T-helper 2 cell (primary cell): ENCODE data around the gene CCDC146.
A peak's percentile ranks its signal among the peaks of the same experiment; 100 is the strongest.
"Not testable (repeated sequence)": the region's sequence is repeated elsewhere in the genome, so short reads cannot be mapped to it uniquely, and the experiment has no call there.

Source experiments
- DNase-seq, 5 experiments: peaks; one replicate each; pipeline versions ENCODE4 v3.0.0 to v3.0.0-alpha.2; 2012 to 2022
- total RNA-seq, 2 donors: gene quantifications; one replicate each; lab custom pipeline; 2026; lab: John Stamatoyannopoulos, UW

The CCDC146 gene
- total RNA-seq, result 8.7 to 15.0 reads per million in 2 donors

DNA sequence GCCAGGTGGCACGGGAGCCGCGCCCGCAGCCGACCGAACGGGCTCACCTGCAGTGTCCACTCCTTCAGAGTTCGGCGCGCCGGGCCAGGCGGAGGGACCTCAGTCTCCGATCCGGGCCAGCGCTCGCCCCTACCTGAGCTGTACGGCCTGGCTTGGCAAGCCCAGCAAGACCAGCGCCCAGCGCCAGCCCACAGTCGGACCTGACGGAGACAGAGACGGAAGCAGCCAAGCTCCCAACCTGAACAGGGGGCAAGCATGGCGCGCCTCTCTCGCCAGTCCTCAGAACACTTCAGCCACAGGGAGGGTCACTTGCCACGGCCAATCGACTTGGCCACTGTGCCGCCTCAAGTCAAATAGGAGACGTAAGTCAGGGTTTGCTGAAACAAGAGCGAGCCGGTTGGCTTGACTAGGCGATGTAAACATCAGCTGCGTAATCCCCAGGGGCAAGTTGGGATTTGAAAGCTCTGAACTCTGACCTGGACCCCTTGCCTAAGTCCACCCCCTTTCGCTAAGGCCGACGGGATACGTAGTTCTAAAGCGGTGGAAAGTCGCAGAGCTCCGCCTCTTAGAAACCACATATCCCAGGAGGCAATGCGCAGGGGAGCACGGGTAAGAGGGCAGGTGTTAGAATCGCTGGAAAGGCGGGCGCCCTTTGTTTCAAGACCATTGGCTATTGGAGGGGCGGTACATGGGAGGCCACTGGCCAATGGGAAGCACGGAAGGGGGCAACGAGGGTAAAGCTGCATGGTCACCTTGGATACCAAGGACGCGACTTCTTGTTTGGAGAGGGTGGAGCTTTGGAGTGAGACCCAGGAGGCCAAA is at the start of gene CCDC146:
Gene CCDC146 (plus strand): TSS at position 756 of the 822 bp plus-strand sequence. CDS start 45,054 bp downstream, outside the sequence.
- peak; percentile 77 to 99 (median 91) for DNase-seq

- not testable (repeated sequence) for DNase-seq
These were observed 47.5 kb upstream of the CCDC146 start for GRCh38 chr7:77074786-77075396.

- DNase-seq, result not testable (repeated sequence)
These were observed 45.4 kb upstream of the CCDC146 start for GRCh38 chr7:77077060-77077459.

DNA sequence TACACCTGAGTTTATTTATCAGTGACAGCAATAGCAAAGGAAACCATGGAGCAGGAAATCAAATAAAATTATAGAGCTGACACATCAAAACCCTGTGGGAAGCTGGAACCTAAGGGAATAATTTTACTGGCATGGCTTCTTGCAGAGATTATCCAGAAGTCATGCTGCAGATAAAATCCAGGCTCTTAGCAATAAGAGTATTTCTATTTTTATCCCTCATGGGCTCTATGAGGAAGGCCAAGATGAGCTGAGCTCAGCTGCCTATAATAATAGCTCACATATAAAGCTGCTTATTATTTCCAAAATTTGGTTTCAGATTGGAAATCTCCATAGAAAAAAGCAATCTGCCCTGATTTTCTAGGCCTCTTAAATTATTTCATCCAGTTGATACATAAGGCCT is 43.3 kb upstream of the CCDC146 start:
- not testable (repeated sequence) for DNase-seq

DNA sequence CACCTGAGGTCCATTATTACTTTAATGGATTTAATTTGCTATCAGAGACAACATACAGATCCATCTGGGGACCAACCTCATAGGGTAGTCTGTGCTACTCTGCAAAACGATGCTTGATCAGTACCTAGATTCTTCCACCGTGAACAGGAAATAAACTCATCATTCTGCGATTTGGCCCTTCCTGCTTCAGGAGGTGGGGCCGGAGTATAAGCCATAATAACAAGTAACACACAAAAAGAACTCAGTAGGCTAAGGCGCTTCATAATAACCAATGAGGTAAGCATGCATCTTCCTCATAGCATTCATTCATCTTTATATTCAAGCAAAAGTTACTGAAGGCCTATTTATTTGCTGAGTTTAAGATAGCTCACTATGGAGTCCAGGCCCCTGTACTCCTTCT is 42.8 kb upstream of the CCDC146 start:
- DNase-seq, result peak in 1 of 5 experiments; percentile 3

DNA sequence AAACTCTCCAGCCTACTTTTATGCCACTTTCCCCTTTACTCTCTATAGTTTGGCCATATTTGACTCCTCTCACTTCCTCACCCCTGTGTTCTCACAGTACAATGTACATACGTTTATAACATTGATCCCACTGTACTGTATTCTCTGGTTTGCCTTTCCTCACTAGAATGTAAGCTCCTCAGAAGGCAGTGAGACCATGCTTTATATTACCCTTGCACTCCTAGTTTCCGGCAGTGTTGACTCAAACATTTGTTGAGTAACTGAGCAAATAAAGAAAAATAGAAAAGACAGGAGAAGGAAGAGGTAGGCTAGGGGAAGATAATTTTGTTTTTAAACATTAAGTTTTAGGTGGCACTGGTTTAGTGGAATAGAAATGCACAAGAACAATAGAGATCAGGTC is 42.2 kb upstream of the CCDC146 start:
- not testable (repeated sequence) for DNase-seq

- DNase-seq, result not testable (repeated sequence)
These were observed 40.2 kb upstream of the CCDC146 start for GRCh38 chr7:77082192-77082591.

DNA sequence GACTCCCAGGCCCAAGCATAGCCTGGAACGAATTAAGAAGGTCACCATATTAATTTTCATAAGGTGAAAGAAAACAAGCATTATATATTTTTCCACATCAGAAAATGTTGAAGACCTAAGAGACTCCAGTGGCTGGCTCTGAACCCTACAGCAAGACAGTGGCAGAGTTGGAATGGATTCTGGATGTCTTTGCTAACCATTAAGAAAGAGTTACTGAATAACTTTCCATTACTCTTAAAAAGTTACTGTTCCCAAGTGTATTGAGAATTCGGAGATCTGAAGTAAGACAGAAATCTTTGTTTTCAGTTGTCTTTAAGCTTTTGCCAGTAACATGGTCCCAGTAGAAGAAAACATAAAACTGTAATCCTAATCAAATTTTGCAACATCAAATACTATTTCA is 30.1 kb upstream of the CCDC146 start:
- DNase-seq, result not testable (repeated sequence)

GRCh38 chr7:77100501-77100900 is 21.9 kb upstream of the CCDC146 start:
- DNase-seq, result not testable (repeated sequence)

- not testable (repeated sequence) for DNase-seq
These were observed 21.2 kb upstream of the CCDC146 start for GRCh38 chr7:77101187-77101586.

- DNase-seq, result not testable (repeated sequence)
These were observed 19.7 kb upstream of the CCDC146 start for GRCh38 chr7:77102671-77103070.

- not testable (repeated sequence) for DNase-seq
These were observed 16.5 kb upstream of the CCDC146 start for GRCh38 chr7:77105904-77106303.

GRCh38 chr7:77107659-77108058 is 14.8 kb upstream of the CCDC146 start:
- DNase-seq, result not testable (repeated sequence)

DNA sequence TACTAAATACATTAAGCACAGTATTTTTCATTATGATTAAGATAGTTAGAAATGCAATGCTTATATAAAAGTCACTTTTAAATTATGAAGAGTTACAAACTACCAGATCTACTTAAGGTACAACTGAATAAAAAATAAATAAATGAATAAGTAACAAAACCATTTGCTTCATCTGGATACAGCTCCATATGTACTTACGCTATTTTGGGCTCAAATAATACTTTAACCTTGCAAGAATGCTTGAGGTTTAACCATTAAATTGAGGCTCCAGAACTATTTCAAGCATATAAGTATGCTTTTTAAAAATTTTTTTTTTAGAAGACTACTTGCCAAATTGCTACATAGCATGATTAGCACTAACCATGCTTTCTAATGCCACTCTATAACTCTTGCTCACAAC is 14.1 kb upstream of the CCDC146 start:
- DNase-seq, result not testable (repeated sequence)

DNA sequence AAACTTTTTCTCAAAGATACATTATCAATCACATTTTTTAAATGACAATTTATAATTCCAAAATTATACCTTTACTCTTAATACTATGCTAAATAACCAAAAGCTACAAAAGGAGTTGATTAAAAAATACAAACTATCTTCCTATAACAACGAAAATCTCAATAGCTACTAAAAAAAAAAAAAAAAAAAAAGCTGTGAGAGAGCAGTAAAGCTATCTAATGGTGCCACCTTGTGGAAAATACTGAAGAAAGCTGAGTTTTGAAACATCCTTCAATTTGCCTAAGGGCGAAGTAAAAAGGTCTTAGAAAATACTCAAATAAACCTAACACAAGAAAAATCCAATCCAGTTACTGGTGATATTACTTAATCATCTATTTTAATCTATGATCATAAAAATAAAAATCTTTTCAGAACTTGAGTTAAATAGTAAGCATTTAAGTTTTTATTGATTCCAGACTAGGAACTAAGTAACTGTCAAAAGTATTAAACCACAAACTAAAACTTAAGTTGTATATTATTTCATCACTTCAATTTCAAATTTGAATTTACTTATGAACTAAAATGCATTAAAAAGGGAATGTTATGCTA is 9.6 kb upstream of the CCDC146 start:
- DNase-seq, result not testable (repeated sequence)

GRCh38 chr7:77125486-77125885 is 3.1 kb downstream of the CCDC146 start:
- peak in 1 of 5 experiments; percentile 6 for DNase-seq

DNA sequence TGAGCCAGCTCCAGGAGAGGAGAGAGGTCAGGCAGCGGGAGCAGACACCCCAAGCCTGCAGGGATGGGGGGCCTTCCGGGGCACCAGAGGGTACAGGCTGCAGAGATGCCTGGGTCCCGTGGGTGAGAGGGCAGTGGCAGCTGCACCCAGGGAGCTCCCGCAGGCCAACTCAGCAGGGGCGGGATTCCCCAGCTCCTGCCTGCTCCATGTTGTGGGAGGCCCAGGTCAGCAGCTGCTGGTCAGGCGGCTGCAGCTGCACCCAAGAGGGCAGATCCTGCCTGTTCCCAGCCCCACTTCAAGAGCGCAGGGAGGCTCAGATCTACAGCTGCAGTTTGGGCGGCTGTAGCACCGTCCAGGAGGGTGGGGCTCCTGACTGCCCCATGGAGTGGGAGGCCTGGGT is 4.6 kb downstream of the CCDC146 start:
- not testable (repeated sequence) for DNase-seq

DNA sequence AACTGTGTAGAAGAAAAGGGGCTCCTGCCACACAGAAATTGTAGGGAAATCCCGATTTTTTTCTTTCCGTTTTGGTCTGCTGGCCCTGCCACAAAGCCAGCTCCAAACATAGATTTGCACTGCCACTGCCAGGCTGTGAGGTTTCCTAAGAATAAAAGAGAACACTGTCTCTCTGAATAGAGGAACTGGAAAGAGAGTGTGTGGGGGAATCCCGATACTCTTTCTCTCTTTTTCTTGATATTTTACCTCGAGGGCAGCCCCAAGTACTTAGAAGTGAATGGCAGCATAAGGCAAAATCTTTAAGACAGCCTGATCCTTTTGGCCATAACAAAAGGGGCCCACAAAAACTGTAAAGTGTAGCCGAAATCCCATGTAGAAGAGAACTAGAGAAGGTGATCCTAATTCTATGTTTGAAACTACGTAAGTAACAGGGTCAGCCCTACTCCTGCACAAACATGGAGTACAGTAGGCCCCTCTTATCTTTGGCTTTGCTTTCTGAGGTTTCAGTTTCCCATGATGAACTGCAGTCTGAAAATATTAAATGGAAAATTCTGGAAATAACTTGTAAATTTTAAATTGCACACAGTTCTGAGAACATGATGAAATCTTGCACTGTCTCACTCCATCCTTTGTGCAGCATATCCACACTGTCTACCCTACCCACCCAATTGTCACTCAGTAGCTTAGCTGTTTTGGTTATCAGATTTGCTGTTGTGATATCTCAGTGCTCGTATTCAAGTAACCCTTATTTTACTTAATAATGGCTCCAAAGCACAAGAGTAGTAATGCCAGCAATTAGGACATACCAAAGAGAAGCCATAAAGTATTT is 6.4 kb downstream of the CCDC146 start:
- DNase-seq, result peak in 1 of 5 experiments; percentile 2

DNA sequence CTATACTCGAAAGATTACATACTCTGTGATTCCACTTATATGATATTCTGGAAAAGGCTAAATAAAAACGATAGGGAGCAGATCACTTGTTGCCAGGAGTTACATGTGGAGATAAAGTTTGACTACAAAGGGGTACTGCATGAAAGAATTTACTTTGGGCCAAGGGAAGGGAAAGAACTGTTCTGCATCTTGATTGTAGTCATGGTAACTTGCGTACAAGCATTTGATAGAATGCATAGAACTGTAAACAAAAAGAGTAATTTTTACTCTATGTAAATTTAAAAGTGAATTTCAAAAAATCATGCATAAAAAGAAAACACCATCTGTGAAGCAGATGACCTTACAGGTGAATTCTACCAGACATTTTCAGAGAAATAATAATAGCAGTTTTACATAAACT is 9.4 kb downstream of the CCDC146 start:
- not testable (repeated sequence) for DNase-seq

DNA sequence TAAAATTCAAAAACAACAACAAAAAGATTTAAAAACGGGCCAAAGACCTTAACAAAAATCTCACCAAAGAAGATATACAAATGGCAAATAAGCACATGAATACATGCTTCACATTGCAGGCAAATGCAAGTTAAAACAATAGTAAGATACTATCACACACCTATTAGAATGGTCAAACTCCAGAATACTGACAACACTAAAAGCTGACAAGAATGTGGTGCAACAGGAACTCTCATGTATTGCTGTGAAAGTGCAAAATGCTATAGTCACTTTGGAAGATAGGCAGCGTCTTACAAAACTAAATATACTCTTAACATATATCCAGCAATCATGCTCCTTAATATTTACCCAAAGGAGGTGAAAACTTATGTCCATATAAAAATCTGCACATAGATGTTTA is 16.3 kb downstream of the CCDC146 start:
- not testable (repeated sequence) for DNase-seq

DNA sequence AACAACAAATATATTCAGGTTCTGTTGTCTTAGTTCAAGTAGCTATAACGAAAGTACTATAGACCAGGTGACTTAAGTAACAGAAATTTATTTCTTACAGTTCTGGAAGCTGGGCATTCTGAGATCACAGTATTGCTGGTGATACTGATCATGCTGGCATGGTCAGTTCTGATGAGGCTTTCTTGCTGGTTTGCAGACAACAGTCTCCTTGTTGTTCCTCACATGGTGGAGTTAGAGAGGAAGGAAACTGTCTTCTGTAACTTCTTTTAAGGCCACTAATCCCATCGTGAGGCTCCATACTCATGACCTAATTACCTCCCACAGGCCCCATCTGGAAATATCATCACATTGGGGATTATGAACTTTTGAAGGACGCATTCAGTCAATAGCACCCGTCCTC is 17.9 kb downstream of the CCDC146 start:
- not testable (repeated sequence) for DNase-seq

DNA sequence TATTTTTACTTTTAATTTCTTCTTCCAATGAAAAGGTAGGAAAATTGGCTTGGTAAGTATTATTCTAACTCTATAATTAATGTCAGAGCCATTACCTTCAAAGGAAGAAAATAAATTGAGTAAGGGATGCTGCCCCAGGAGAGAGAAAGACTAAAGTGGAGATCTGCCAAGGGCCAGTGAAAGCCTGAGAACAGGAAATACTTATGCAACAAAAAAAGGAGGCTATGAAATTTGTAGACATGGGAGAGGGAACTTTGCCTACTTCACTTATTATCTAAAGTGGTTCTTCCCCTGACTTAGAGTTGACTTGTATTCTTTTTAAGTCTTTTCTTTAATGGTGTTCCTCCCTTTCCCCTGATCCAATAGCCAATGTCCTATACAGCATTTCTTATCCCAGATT is 29.8 kb downstream of the CCDC146 start:
- not testable (repeated sequence) for DNase-seq
